K562 (cell line): Measurements from ENCODE around the gene CLTA. TPM values are rescaled to one million over a fixed set of nuclear protein-coding genes. Genes with fewer than 3 reads are reported as not detected.
A peak's percentile ranks its signal among the peaks of the same experiment; 100 is the strongest.

ENCODE experiments used
- CGGBP1 ChIP-seq: fragments of 250-450 bp; sonication (Bioruptor Pico); IDR thresholded peaks from 2 replicates; pipeline ENCODE4 v1.9.0; 2021; ENCODE audit warnings: mild to moderate bottlenecking
- CHD7 ChIP-seq: fragments of 200-600 bp; sonication (generic); IDR thresholded peaks from one replicate; pipeline ENCODE4 v1.6.1; 2012; ENCODE audit warnings: mild to moderate bottlenecking, low read depth, low read length, inconsistent platforms
- ESRRB ChIP-seq: fragments of 250-450 bp; sonication (Bioruptor Pico); IDR thresholded peaks from 2 replicates; pipeline ENCODE4 v1.5.0; 2020; ENCODE audit warnings: mild to moderate bottlenecking, moderate library complexity, borderline replicate concordance
- FOSL1 ChIP-seq: fragments of 200-800 bp; sonication (Bioruptor generic); conservative IDR thresholded peaks from 2 replicates; pipeline ENCODE4 v1.6.1; 2016; ENCODE audit warnings: missing genetic modification characterization, missing compliant biosample characterization
- HOXB6 ChIP-seq: fragments of 250-450 bp; sonication (Bioruptor Pico); IDR thresholded peaks from 2 replicates; pipeline ENCODE4 v1.5.1; 2022; ENCODE audit warnings: mild to moderate bottlenecking, borderline replicate concordance
- KLF16 ChIP-seq: IDR thresholded peaks from 2 replicates; pipeline ENCODE4 v1.6.1; 2016; ENCODE audit warnings: antibody characterized with exemption
- MCM2 ChIP-seq: fragments of 450-650 bp; IDR thresholded peaks from 2 replicates; pipeline ENCODE4 v1.6.1; 2017; ENCODE audit warnings: low read depth, mild to moderate bottlenecking
- MECOM ChIP-seq: fragments of 250-450 bp; sonication (Bioruptor Pico); IDR thresholded peaks from 2 replicates; pipeline ENCODE4 v1.8.0; 2022; ENCODE audit warnings: inconsistent platforms
- NR3C1 ChIP-seq: sonication (generic); formaldehyde crosslinking; IDR thresholded peaks from 2 replicates; pipeline ENCODE4 v1.8.1; 2022; ENCODE audit warnings: missing genetic modification reagents
- RBM39 ChIP-seq: fragments of 200-400 bp; formaldehyde crosslinking; optimal IDR thresholded peaks from 2 replicates; pipeline ENCODE3; 2018; ENCODE audit warnings: low read depth, low read length
- TBL1XR1 ChIP-seq, 2 experiments: IDR thresholded peaks; 2 replicates each; pipeline ENCODE4 v1.6.1; 2012; ENCODE audit warnings: improper control_type of control experiment in 2 of 2, low read length in 2 of 2, mild to moderate bottlenecking in 1 of 2
- ZNF232 ChIP-seq: sonication (generic); formaldehyde crosslinking; IDR thresholded peaks from 2 replicates; pipeline ENCODE4 v1.8.0; 2022; ENCODE audit warnings: mild to moderate bottlenecking, missing genetic modification reagents
- ZNF583 ChIP-seq: fragments of 250-450 bp; sonication (Bioruptor Pico); IDR thresholded peaks from 2 replicates; pipeline ENCODE4 v1.4.0; 2020
- polyA plus RNA-seq, 8 experiments: library from polyadenylated mRNA; depleted of rRNA in 4 of 8; stranded (reverse) in 5 of 8; unstranded in 3 of 8; fragments of >200 nt; fragmentation: Nextera tagmentation in 2 of 8; fragmentation: Illumina TruSeq in 1 of 8; extraction: Ambion mirVana in 2 of 8; extraction: Trizol in 1 of 8; gene quantifications; 2 replicates each; pipeline versions ENCODE4 v1.2.1 to v1.2.3, GENCODE V29; 2011 to 2014; ENCODE audit warnings: inconsistent platforms in 1 of 8, missing spikeins in 1 of 8
- total RNA-seq, 7 experiments: library from RNA; depleted of rRNA in 6 of 7; stranded (reverse); fragments of >200 nt in 6 of 7; fragmentation: Illumina TruSeq in 2 of 7; extraction: Trizol in 2 of 7; gene quantifications; 2 replicates each; pipeline versions ENCODE4 v1.2.1 to v1.2.3, GENCODE V29; 2011 to 2021; ENCODE audit warnings: low replicate concordance in 1 of 7
- TF ChIP-seq, protein P1 (sequence below): fragments of 250-450 bp; sonication (Bioruptor Pico); IDR thresholded peaks from 2 replicates; pipeline ENCODE4 v1.5.0; 2021

CLTA gene
- total and polyA plus RNA-seq, 9 of the 15 experiments (the other 6 are each of a cell fraction or from before 2014, with no cell fraction given): 37.8 to 219 (median 144) TPM

DNA sequence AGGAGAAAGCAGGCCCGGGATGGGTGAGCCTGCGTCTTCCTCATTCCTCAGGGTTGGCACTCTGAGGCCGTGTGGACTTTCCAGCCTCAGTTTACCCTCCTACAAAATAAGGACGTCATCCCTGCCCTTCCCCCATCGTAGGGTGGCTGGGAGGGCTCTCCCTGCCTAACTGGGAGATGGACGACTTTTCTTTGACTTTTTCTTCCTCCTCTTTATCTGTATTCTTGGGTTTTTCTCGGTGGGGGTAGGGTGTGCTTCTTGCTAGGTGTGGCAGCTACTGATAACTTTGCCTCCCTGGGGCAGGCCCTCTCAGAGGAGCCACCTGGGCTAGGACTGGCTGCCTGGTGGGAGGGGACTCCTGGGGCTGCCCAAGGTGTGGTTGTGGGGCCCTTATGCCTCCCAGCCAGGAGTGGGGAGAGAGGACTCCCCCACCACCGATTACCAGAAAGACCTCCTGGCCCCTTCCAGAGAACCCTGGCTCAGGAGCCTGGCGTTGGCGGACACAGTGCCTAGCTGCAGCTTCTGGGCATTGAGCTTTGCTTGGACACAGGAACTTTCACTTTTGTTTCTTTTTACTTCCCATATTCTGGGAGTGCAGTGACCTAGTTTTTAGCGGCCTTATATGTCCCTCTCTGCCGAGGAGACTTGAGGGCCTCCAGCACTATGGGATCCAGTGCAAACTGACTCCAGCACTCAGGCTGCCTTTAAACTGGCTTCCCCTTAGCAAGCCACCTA lies 48.0 kb upstream of the CLTA start (continued):
- no peak for TF ChIP-seq MECOM (CRISPR knock-in tag)
- no peak for TF ChIP-seq CHD7
- TF ChIP-seq ZNF232: no peak
- no peak for TF ChIP-seq ESRRB (CRISPR knock-in tag)
- TF ChIP-seq RBM39: no peak
- no peak for TF ChIP-seq ZNF583 (CRISPR knock-in tag)
- no peak for TF ChIP-seq HOXB6 (CRISPR knock-in tag)
- TF ChIP-seq KLF16: 0 out of 2 replicates have a peak, but pooled peaks have one; percentile 29
- TF ChIP-seq CGGBP1 (CRISPR knock-in tag): no peak
- no peak for TF ChIP-seq NR3C1 (CRISPR knock-in tag)
- TF ChIP-seq TBL1XR1 (IDR thresholded peaks at IDR 0.05; ENCODE audit: low read length in 2 of 2): no peak
- TF ChIP-seq, protein P1, sequence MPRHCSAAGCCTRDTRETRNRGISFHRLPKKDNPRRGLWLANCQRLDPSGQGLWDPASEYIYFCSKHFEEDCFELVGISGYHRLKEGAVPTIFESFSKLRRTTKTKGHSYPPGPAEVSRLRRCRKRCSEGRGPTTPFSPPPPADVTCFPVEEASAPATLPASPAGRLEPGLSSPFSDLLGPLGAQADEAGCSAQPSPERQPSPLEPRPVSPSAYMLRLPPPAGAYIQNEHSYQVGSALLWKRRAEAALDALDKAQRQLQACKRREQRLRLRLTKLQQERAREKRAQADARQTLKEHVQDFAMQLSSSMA: no peak
- no peak for TF ChIP-seq FOSL1 (tag)
- TF ChIP-seq MCM2: no peak
